ENCODE results near the gene HIVEP1.

DNA sequence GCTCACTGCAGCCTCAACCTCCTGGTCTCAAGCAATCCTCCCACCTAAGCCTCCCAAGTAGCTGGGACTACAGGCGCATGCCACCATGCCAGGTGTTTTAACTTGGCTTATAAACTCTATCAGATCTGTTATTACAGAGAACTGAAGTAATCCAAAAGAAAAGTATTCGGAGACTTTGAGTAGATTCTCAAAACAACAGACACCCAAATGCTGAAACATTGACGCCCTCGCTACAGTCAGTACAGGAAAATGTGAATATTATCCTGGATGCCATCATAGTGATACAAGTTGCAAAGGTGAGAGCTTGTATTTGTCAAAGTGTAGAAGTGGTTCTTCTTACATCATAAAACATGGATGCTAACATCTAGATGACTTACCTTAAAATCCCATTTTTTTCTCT, 169.4 kb downstream of the HIVEP1 start:
- TF ChIP-seq POLR2A (IDR thresholded peaks at IDR 0.05; ENCODE audit: low read depth, low read length) (no peak), SPI1 (IDR thresholded peaks at IDR 0.05; ENCODE audit: low read depth, low read length) (no peak), POLR2AphosphoS5 (IDR thresholded peaks at IDR 0.05; ENCODE audit: low read depth, low read length) (no peak), TAF1 (IDR thresholded peaks at IDR 0.05; ENCODE audit: low read depth, low read length) (no peak), POU2F2 (IDR thresholded peaks at IDR 0.05; ENCODE audit: low read depth, low read length) (no peak)

Measured in GM12891 (cell line).